HG03342 (cell line): ENCODE data around the gene ARHGEF28.

Experiments used
- ATAC-seq: cut with Tn5 transposase; IDR thresholded peaks from one replicate; pipeline ENCODE4 v1.9.1; 2021; ENCODE audit warnings: mild to moderate bottlenecking, moderate library complexity; ENCODE audit not compliant: unreplicated experiment

ARHGEF28 gene

GRCh38 chr5:73983644-73984043 lies 357.6 kb downstream of the ARHGEF28 start:
- no peak for ATAC-seq

- no peak for ATAC-seq
Observed at GRCh38 chr5:73985145-73985544, 359.1 kb downstream of the ARHGEF28 start.

GRCh38 chr5:73986729-73987128 lies 360.7 kb downstream of the ARHGEF28 start:
- ATAC-seq = no peak

GRCh38 chr5:73987915-73988314 lies 361.9 kb downstream of the ARHGEF28 start:
- ATAC-seq = no peak

- ATAC-seq = no peak
Observed at GRCh38 chr5:73989956-73990355, 364.0 kb downstream of the ARHGEF28 start.
